Bronchus fibroblast of lung (primary cell): ENCODE data around the gene FER1L5. TPM values are rescaled to one million over a fixed set of nuclear protein-coding genes. Genes with fewer than 3 reads are reported as not detected.

Experiments used
- total RNA-seq: library from RNA; depleted of rRNA; stranded (reverse); fragments of >200 nt; gene quantifications from 2 replicates; pipeline ENCODE4 v1.2.3, GENCODE V29; 2015

The FER1L5 gene
- total RNA-seq: 0.17 and 0.30 TPM in 2 replicates

GRCh38 chr2:96642564-96643360 is at the start of gene FER1L5:
Gene FER1L5, plus strand, starts transcription at chr2:96642764. Its CDS starts 73 bp downstream, at chr2:96642837.

GRCh38 chr2:96638144-96639121 is 4.1 kb upstream of the FER1L5 start, which contains the start of gene KANSL3:
Gene KANSL3, minus strand, starts transcription at chr2:96638312. Its CDS starts 1,177 bp downstream, at chr2:96637135.

GRCh38 chr2:96739633-96740428 is 97.3 kb downstream of the FER1L5 start, which contains the start of gene LMAN2L:
Gene LMAN2L, minus strand, starts transcription at chr2:96740064. Its CDS starts 24 bp downstream, at chr2:96740040.

Other genes with a start within 250 kb of the FER1L5 start
- not detected in 2 replicates for gene NEURL3, start 137.4 kb upstream of the FER1L5 start, total RNA-seq
- gene ARID5A, start 106.0 kb upstream of the FER1L5 start, total RNA-seq: 4.6 and 8.9 TPM in 2 replicates
- gene KANSL3, start 4.5 kb upstream of the FER1L5 start, total RNA-seq: 20.2 and 20.7 TPM in 2 replicates
- gene LMAN2L, start 97.3 kb downstream of the FER1L5 start, total RNA-seq: 16.8 and 20.2 TPM in 2 replicates
- gene CNNM4, start 118.1 kb downstream of the FER1L5 start, total RNA-seq: 4.0 TPM in 2 replicates
- 3.7 and 3.9 TPM in 2 replicates for gene CNNM3, start 173.5 kb downstream of the FER1L5 start, total RNA-seq
- 0.84 and 0.89 TPM in 2 replicates for gene ANKRD23, start 201.3 kb downstream of the FER1L5 start, total RNA-seq
- 28.7 and 29.4 TPM in 2 replicates for gene ANKRD39, start 215.3 kb downstream of the FER1L5 start, total RNA-seq
- gene SEMA4C, start 227.3 kb downstream of the FER1L5 start, total RNA-seq: 25.1 and 27.1 TPM in 2 replicates